CD4-positive, alpha-beta T cell (primary cell): ENCODE data around the gene KCND2. TPM values are rescaled to one million over a fixed set of nuclear protein-coding genes. Genes with fewer than 3 reads are reported as not detected.

Source experiments
- ATAC-seq: fragments of 200-7000 bp; cut with Tn5 transposase; one replicate; pipeline ENCODE4 v1.10.0; 2022; ENCODE audit warnings: mild to moderate bottlenecking; ENCODE audit not compliant: poor library complexity
- CTCF ChIA-PET: fragments of 350-600 bp; sonication (Branson Sonifier 250); formaldehyde crosslinking; loops from one replicate; lab custom pipeline; 2021; ENCODE audit warnings: antibody characterized with exemption, inconsistent platforms; lab: Charles Lee
- POLR2A ChIA-PET: fragments of 350-600 bp; sonication (Branson Sonifier 250); formaldehyde crosslinking; loops from one replicate; lab custom pipeline; 2021; ENCODE audit warnings: antibody characterized with exemption, inconsistent platforms; lab: Charles Lee
- DNase-seq, 14 experiments: peaks; one replicate each; pipeline ENCODE4 v3.0.0-alpha.2; 2013 to 2020; ENCODE audit warnings: mixed read lengths in 2 of 14
- H3K27ac ChIP-seq, 2 donors: one replicate each; pipeline versions ENCODE4 v1.5.1 to v1.7.0; 2013; ENCODE audit warnings: low read length in 2 of 2, low read depth in 1 of 2, mild to moderate bottlenecking in 1 of 2
- H3K27me3 ChIP-seq, 2 experiments: 1 replicate in 1 of 2; 2 replicates in 1 of 2; pipeline versions ENCODE4 v1.6.1 to v1.7.0; 2013; ENCODE audit warnings: low read length in 2 of 2, control low read depth in 1 of 2, mild to moderate bottlenecking in 1 of 2, moderate library complexity in 1 of 2; ENCODE audit not compliant: insufficient read depth in 2 of 2, control insufficient read depth in 1 of 2
- H3K36me3 ChIP-seq: one replicate; pipeline ENCODE4 v1.6.1; 2013; ENCODE audit warnings: low read length, control low read depth; ENCODE audit not compliant: insufficient read depth
- H3K4me1 ChIP-seq: one replicate; pipeline ENCODE4 v1.6.1; 2013; ENCODE audit warnings: low read length, control low read depth; ENCODE audit not compliant: insufficient read depth
- H3K4me3 ChIP-seq: one replicate; pipeline ENCODE4 v1.5.1; 2013; ENCODE audit warnings: mild to moderate bottlenecking, low read length, moderate library complexity
- H3K9me3 ChIP-seq, 2 experiments: 1 replicate in 1 of 2; 2 replicates in 1 of 2; pipeline versions ENCODE4 v1.6.1 to v1.7.0; 2013; ENCODE audit warnings: low read length in 2 of 2, mild to moderate bottlenecking in 2 of 2, control low read depth in 1 of 2, moderate library complexity in 1 of 2; ENCODE audit not compliant: control insufficient read depth in 1 of 2, insufficient read depth in 1 of 2
- H3K27ac Mint-ChIP-seq: one replicate; pipeline ENCODE4 v1.8.0; 2020; ENCODE audit warnings: mixed read lengths
- H3K27me3 Mint-ChIP-seq: one replicate; pipeline ENCODE4 v1.8.0; 2021; ENCODE audit warnings: mixed read lengths
- H3K36me3 Mint-ChIP-seq: one replicate; pipeline ENCODE4 v1.8.0; 2021; ENCODE audit warnings: low read depth, mixed read lengths
- H3K4me1 Mint-ChIP-seq: one replicate; pipeline ENCODE4 v1.8.0; 2021; ENCODE audit warnings: low read depth, mixed read lengths
- H3K4me3 Mint-ChIP-seq: one replicate; pipeline ENCODE4 v1.8.0; 2020; ENCODE audit warnings: mild to moderate bottlenecking, mixed read lengths
- H3K9me3 Mint-ChIP-seq: one replicate; pipeline ENCODE4 v1.8.0; 2020; ENCODE audit warnings: mixed read lengths
- intact Hi-C, 2 experiments: fragments of 100-400 bp; cut with DNase I in 1 of 2; cut with micrococcal nuclease in 1 of 2; formaldehyde crosslinking; loops; one replicate each; pipeline versions ENCODE4 v1.15.1 to v1.9.0; 2023 to 2025; cut with DNase I, micrococcal nuclease
- total RNA-seq, 174 experiments: library from RNA in 2 of 174; stranded (reverse) in 2 of 174; gene quantifications; one replicate each; pipeline ENCODE4 v1.2.3 and lab custom pipeline; 2021 to 2026
- TF ChIP-seq, protein P1 (sequence below): fragments of 200-600 bp; IDR thresholded peaks from one replicate; pipeline ENCODE4 v1.8.0; 2022; ENCODE audit warnings: antibody characterized with exemption, mild to moderate bottlenecking

KCND2 gene
- total RNA-seq, 2 experiments from 2014 or later: not detected

DNA sequence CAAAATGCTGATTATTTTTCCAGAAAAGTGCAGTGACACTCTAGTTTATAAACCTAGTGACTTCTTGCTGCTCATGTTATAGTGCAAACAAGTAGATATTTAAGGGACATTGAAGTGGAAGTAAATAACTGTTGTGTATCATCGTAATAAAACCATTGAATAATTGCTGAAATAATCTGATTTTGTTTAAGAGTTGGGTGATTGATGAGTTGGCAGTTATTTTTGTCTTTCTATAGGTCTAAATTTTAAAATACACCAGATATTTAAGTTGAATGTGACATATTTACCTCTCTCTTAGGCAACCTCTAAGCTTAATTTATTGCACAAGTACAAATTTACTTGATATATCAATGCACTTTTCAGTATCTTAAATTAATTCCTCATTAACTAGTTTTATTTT is 392.1 kb downstream of the KCND2 start:
- H3K27ac ChIP-seq: no peak overlapping the region
- TF ChIP-seq, protein P1, sequence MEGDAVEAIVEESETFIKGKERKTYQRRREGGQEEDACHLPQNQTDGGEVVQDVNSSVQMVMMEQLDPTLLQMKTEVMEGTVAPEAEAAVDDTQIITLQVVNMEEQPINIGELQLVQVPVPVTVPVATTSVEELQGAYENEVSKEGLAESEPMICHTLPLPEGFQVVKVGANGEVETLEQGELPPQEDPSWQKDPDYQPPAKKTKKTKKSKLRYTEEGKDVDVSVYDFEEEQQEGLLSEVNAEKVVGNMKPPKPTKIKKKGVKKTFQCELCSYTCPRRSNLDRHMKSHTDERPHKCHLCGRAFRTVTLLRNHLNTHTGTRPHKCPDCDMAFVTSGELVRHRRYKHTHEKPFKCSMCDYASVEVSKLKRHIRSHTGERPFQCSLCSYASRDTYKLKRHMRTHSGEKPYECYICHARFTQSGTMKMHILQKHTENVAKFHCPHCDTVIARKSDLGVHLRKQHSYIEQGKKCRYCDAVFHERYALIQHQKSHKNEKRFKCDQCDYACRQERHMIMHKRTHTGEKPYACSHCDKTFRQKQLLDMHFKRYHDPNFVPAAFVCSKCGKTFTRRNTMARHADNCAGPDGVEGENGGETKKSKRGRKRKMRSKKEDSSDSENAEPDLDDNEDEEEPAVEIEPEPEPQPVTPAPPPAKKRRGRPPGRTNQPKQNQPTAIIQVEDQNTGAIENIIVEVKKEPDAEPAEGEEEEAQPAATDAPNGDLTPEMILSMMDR: no peak
- no peaks in the 10 kb centered on the region for H3K9me3 ChIP-seq
- no peaks in the 10 kb centered on the region for H3K27me3 ChIP-seq
- H3K36me3 ChIP-seq: no peaks in the 10 kb centered on the region
- Mint-ChIP-seq H3K4me3 (no peak overlapping the region), H3K36me3 (no peaks in the 10 kb centered on the region), H3K27ac (no peak overlapping the region), H3K9me3 (no peaks in the 10 kb centered on the region), H3K27me3 (no peaks in the 10 kb centered on the region), H3K4me1 (no peaks in the 10 kb centered on the region)
- intact Hi-C loops: no loop called here
- DNase-seq (no peak), ATAC-seq (no peak)
- CTCF ChIA-PET: no interaction called here
- POLR2A ChIA-PET: no interaction called here
- H3K4me3 ChIP-seq: no peak overlapping the region
- no peaks in the 10 kb centered on the region for H3K4me1 ChIP-seq

DNA sequence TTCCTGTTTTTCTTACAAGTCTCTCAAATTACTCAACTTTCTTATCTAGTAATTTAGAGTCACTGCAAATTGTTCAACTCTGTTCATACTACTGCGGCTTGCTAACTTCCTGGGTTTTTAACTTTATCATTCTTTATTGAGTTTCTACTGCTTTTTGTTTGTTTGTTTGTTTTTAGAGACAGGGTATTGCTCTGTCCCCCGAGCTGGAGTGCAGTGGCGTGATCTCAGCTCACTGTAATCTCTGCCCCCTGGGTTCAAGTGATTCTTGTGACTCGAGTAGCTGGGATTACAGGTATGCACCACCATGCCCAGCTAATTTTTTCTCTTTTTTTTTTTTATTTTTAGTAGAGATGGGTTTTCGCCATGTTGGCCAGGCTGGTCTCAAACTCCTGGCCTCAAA is 402.1 kb downstream of the KCND2 start:
- Mint-ChIP-seq H3K9me3 (peaks cover 4% of the 10 kb centered on the region), H3K27me3 (no peaks in the 10 kb centered on the region), H3K27ac (no peak overlapping the region), H3K36me3 (no peaks in the 10 kb centered on the region), H3K4me3 (no peak overlapping the region), H3K4me1 (no peaks in the 10 kb centered on the region)
- Histone ChIP-seq H3K4me3 (no peak overlapping the region), H3K27me3 (no peaks in the 10 kb centered on the region), H3K4me1 (no peaks in the 10 kb centered on the region), H3K9me3 (no peaks in the 10 kb centered on the region), H3K36me3 (no peaks in the 10 kb centered on the region), H3K27ac (no peak overlapping the region)
- TF ChIP-seq, protein P1: no peak
- DNase-seq (no peak), ATAC-seq (no peak)
- ChIA-PET POLR2A (no interaction called here), CTCF (no interaction called here)
- intact Hi-C loops: no loop called here

DNA sequence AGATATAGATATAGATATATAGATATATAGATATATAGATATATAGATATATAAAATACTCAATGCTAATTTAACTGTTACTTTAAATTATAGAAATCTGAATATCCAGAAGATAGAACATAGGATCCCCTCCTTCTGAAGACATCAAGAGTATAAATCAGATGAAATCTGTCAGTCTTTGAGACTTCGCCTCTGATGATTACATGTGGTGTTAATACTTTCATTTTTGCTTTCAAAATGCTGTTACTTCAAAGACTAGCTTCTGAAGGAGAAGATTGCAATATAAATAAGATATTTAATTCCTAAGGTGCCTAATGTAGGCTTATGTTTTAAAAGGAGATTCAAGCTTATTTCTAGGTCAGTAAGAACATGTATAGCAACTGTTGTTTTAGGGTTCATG is 404.6 kb downstream of the KCND2 start:
- Histone ChIP-seq H3K9me3 (no peaks in the 10 kb centered on the region), H3K27me3 (no peaks in the 10 kb centered on the region), H3K27ac (no peak overlapping the region), H3K4me3 (no peak overlapping the region), H3K36me3 (no peaks in the 10 kb centered on the region), H3K4me1 (no peaks in the 10 kb centered on the region)
- H3K9me3 Mint-ChIP-seq: no peaks in the 10 kb centered on the region
- ChIA-PET POLR2A (no interaction called here), CTCF (no interaction called here)
- H3K27me3 Mint-ChIP-seq: no peaks in the 10 kb centered on the region
- no peak overlapping the region for H3K4me3 Mint-ChIP-seq
- H3K36me3 Mint-ChIP-seq: no peaks in the 10 kb centered on the region
- ATAC-seq (no peak), DNase-seq (no peak)
- H3K27ac Mint-ChIP-seq: no peak overlapping the region
- TF ChIP-seq, protein P1: no peak
- intact Hi-C loops: no loop called here
- no peaks in the 10 kb centered on the region for H3K4me1 Mint-ChIP-seq
